OCI-LY1 (cell line): ENCODE results near the gene ANKS3.

Experiments
- H2AFZ ChIP-seq: fragments of 200-600 bp; sonication (generic), shearing (Covaris generic); 2 replicates; pipeline ENCODE4 v1.6.0; 2014; ENCODE audit warnings: antibody characterized with exemption, mild to moderate bottlenecking, low read length
- H3F3A ChIP-seq: fragments of 200-600 bp; sonication (generic), shearing (Covaris generic); 2 replicates; pipeline ENCODE4 v1.6.0; 2014; ENCODE audit warnings: mild to moderate bottlenecking, antibody characterized with exemption, low read length, moderate library complexity; ENCODE audit not compliant: insufficient read depth
- H3K27ac ChIP-seq: fragments of 200-600 bp; sonication (generic); 2 replicates; pipeline ENCODE4 v1.5.1; 2014; ENCODE audit warnings: low read length, mixed run types, mild to moderate bottlenecking, low read depth; ENCODE audit not compliant: poor library complexity, severe bottlenecking
- H3K27me3 ChIP-seq: fragments of 200-600 bp; sonication (generic); 2 replicates; pipeline ENCODE4 v1.6.0; 2014; ENCODE audit warnings: antibody characterized with exemption, mild to moderate bottlenecking, low read length, moderate library complexity; ENCODE audit not compliant: insufficient read depth
- H3K36me3 ChIP-seq: fragments of 200-600 bp; sonication (generic); 2 replicates; pipeline ENCODE4 v1.6.1; 2014; ENCODE audit warnings: mild to moderate bottlenecking, antibody characterized with exemption, low read length, moderate library complexity, mixed read lengths; ENCODE audit not compliant: insufficient read depth
- H3K4me1 ChIP-seq: fragments of 200-600 bp; sonication (generic); 2 replicates; pipeline ENCODE4 v1.5.1; 2014; ENCODE audit warnings: mild to moderate bottlenecking, low read length, moderate library complexity; ENCODE audit not compliant: insufficient read depth, severe bottlenecking
- H3K4me2 ChIP-seq: fragments of 200-600 bp; sonication (generic), shearing (Covaris generic); 2 replicates; pipeline ENCODE4 v1.6.1; 2014; ENCODE audit warnings: low read length
- H3K4me3 ChIP-seq: fragments of 200-600 bp; sonication (generic); 2 replicates; pipeline ENCODE4 v1.5.1; 2014; ENCODE audit warnings: low read length, low read depth, mild to moderate bottlenecking, mixed read lengths; ENCODE audit not compliant: poor library complexity, severe bottlenecking
- H3K79me2 ChIP-seq: fragments of 200-600 bp; shearing (Covaris generic); 2 replicates; pipeline ENCODE4 v1.6.1; 2016; ENCODE audit warnings: mixed run types, low read length, mixed read lengths; ENCODE audit not compliant: insufficient read depth
- H3K9ac ChIP-seq: fragments of 200-600 bp; sonication (generic), shearing (Covaris generic); 2 replicates; pipeline ENCODE4 v1.6.1; 2014; ENCODE audit warnings: mild to moderate bottlenecking, low read length, mixed read lengths
- H3K9me2 ChIP-seq: fragments of 200-600 bp; sonication (generic), shearing (Covaris generic); 2 replicates; pipeline ENCODE4 v1.6.1; 2014; ENCODE audit warnings: low read depth, mild to moderate bottlenecking, low read length, mixed read lengths
- H3K9me3 ChIP-seq: fragments of 200-600 bp; shearing (Covaris generic); 2 replicates; pipeline ENCODE4 v1.6.1; 2014; ENCODE audit warnings: low read length, mixed read lengths
- H4K20me1 ChIP-seq: fragments of 200-600 bp; sonication (generic), shearing (Covaris generic); 2 replicates; pipeline ENCODE4 v1.6.0; 2016; ENCODE audit warnings: mild to moderate bottlenecking, low read length; ENCODE audit not compliant: insufficient read depth
- EZH2 ChIP-seq: fragments of 200-600 bp; sonication (generic), shearing (Covaris generic); IDR thresholded peaks from 2 replicates; pipeline ENCODE4 v1.8.0; 2017; ENCODE audit warnings: borderline replicate concordance, mixed run types, mild to moderate bottlenecking, antibody characterized with exemption, low read length, moderate library complexity, mixed read lengths
- TF ChIP-seq, protein P1 (sequence below): fragments of 200-600 bp; sonication (generic), shearing (Covaris generic); IDR thresholded peaks from 2 replicates; pipeline ENCODE4 v1.5.1; 2017; ENCODE audit warnings: mild to moderate bottlenecking, antibody characterized with exemption, low read length, moderate library complexity, mixed read lengths

The ANKS3 gene

DNA sequence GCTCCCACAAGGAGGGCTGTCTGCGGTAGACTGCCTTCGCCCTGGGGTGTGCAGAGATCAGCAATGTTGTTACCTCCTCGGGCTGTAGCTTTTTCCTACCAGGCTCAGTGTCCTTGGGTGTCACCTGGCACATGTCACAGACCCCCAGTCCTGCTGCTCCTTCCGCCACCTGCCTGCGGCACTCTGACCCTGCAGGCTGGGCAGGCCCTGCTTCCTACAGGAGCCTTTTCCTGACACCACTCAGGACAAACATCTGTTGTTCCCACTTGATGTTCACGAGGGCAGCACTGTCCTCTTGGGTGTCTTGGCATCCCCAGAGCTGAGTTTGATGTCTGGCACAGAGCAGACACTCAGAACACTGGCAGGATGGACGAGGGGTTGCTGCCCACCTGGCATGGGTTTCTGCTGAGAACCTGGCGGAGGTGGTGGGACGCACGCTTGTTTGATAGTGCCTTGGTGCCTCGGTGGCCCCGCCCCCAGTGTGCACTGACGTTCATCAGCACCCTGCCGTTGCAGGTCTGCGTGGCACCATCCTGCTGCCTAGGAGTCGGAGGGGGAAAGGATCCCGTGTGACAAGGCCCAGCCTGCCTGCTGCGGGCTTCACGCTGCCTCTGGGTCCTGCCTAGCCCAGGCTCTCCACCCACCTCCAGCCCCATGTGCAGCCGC is 67.4 kb downstream of the ANKS3 start:
- Histone ChIP-seq H3F3A (no peaks in the 10 kb centered on the region), H4K20me1 (no peaks in the 10 kb centered on the region), H3K79me2 (no peaks in the 10 kb centered on the region), H3K9me2 (no peaks in the 10 kb centered on the region), H2AFZ (no peak overlapping the region), H3K27ac (no peak overlapping the region), H3K36me3 (peaks cover 49% of the 10 kb centered on the region), H3K4me3 (no peak overlapping the region), H3K4me2 (no peak overlapping the region), H3K9me3 (no peaks in the 10 kb centered on the region), H3K9ac (no peak overlapping the region), H3K27me3 (no peaks in the 10 kb centered on the region), H3K4me1 (peaks cover 19% of the 10 kb centered on the region)
- TF ChIP-seq EZH2: no peak
- TF ChIP-seq, protein P1, sequence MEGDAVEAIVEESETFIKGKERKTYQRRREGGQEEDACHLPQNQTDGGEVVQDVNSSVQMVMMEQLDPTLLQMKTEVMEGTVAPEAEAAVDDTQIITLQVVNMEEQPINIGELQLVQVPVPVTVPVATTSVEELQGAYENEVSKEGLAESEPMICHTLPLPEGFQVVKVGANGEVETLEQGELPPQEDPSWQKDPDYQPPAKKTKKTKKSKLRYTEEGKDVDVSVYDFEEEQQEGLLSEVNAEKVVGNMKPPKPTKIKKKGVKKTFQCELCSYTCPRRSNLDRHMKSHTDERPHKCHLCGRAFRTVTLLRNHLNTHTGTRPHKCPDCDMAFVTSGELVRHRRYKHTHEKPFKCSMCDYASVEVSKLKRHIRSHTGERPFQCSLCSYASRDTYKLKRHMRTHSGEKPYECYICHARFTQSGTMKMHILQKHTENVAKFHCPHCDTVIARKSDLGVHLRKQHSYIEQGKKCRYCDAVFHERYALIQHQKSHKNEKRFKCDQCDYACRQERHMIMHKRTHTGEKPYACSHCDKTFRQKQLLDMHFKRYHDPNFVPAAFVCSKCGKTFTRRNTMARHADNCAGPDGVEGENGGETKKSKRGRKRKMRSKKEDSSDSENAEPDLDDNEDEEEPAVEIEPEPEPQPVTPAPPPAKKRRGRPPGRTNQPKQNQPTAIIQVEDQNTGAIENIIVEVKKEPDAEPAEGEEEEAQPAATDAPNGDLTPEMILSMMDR: no peak

DNA sequence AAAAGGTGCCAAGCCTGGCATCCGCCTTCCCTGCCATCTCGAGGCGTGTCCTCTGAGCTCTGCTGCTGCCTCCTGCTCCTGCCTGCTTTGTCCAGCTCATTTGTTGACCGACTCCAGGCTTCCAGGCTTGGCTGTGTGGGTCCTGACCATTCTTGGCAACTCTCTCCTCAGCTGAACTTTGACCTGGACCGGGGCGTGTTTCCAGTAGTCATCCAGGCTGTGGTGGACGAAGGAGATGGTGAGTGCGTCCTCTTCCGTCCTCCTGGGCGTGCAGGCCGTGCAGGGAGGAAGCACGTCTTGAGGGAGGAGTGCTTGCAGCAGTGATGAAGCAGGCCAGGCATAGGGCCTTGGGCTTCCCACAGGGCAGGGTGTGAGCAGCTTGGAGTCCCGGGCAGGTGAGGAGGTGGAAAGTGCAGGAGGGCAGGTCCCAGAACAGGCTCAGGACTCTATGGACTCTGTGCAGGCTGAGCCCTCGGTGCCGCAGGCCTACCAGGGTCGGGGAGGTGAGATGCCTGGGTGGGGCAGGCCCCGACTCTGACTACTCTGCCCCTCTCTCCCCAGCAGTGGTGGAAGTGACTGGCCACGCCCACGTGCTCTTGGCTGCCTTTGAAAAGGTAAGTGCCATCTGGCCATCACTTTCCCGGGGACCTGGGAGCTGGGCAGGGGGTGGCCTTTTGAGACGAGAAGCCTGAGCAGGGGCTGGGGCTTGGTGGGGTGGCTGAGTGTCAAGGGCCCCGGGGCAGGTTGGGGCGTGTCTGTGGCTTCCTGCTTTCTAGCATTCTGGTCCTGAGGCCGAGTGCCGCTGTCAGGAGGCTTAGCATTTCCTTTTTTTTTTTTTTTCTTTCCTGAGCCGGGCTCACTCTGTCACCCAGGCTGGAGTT is 69.3 kb downstream of the ANKS3 start:
- Histone ChIP-seq H3K79me2 (no peaks in the 10 kb centered on the region), H2AFZ (no peak overlapping the region), H3K9me3 (no peaks in the 10 kb centered on the region), H3K9ac (no peak overlapping the region), H3K27ac (no peak overlapping the region), H4K20me1 (no peaks in the 10 kb centered on the region), H3K4me2 (no peak overlapping the region), H3K27me3 (no peaks in the 10 kb centered on the region), H3K4me3 (no peak overlapping the region), H3F3A (no peaks in the 10 kb centered on the region), H3K36me3 (peaks cover 44% of the 10 kb centered on the region), H3K9me2 (no peaks in the 10 kb centered on the region), H3K4me1 (peaks cover 19% of the 10 kb centered on the region)
- TF ChIP-seq, protein P1: no peak
- no peak for TF ChIP-seq EZH2

DNA sequence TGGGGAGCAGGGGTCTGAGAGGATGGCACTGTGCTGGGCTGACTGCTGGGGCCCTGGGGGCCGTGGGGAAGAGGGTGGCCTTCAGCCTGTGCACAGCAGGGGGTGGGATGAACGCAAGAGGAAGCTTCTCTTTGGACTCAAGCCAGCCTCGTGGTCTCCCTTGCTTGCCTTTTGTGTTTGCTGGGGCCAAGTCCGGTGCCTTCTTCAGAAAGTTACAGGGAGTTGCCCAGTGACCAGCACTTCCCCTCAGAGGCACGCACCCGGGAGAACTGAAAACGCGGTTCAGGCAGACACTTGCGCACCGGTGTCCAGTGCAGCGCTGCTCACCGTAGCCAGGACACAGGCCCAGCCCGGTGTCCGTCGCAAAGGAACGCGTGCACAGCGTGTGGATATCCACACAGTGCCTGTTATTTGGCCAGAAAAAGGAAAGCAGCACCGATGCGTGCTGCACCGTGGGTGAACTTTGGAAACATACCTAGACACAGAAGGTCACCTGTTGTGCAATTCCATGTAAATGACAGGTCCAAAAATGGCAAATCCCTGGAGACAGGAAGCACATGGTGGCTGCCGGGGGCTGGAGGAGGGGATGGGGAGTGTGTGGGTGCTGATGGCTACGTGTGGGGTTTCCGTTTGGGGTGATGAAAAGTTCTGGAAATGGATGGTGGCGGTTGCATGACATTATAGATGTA is 70.2 kb downstream of the ANKS3 start:
- Histone ChIP-seq H2AFZ (no peak overlapping the region), H3K27ac (no peak overlapping the region), H4K20me1 (no peaks in the 10 kb centered on the region), H3F3A (no peaks in the 10 kb centered on the region), H3K79me2 (no peaks in the 10 kb centered on the region), H3K36me3 (peaks cover 36% of the 10 kb centered on the region), H3K4me1 (peaks cover 19% of the 10 kb centered on the region), H3K9me2 (no peaks in the 10 kb centered on the region), H3K4me2 (no peak overlapping the region), H3K27me3 (no peaks in the 10 kb centered on the region), H3K4me3 (no peak overlapping the region), H3K9ac (no peak overlapping the region), H3K9me3 (no peaks in the 10 kb centered on the region)
- no peak for TF ChIP-seq EZH2
- TF ChIP-seq, protein P1: no peak
